ENCODE results near the gene PARVA. TPM values are rescaled to one million over a fixed set of nuclear protein-coding genes. Genes with fewer than 3 reads are reported as not detected.

Gene PARVA
- total and polyA plus RNA-seq, 2 of the 8 experiments (the other 6 are each of a cell fraction or from before 2014, with no cell fraction given) = 3.1 to 13.5 TPM

DNA sequence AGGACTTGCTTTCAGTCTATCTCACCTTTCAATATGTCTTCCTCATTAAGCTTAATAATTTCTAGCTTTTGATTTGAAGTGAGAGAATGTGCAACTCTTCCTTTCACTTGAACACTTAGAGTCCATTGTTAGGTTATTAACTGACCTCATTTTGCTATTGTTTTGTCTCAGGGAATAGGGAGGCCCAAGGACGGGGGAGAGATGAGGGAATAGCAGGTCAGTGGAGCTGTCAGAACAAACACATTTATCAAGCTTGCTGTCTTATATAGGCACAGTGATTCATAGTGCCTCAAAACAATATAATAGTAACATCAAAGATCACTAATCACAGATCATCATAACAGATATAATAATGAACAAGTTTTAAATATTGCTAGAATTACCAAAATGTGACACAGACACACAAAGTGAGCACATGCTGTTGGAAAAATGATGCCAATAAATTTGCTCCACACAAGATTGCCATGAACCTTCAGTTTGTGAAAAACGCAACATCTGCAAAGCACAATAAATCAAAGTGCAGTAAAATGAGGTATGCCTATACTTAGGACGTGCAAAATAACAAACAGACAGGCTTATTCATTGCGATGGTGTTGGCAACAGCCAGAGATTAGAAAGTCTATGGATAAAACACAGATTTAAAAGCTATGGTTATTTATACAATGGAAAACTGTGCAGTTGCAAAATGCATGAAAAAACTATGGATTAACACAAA, 190.5 kb downstream of the PARVA start (continued):
- TF ChIP-seq, protein P1, sequence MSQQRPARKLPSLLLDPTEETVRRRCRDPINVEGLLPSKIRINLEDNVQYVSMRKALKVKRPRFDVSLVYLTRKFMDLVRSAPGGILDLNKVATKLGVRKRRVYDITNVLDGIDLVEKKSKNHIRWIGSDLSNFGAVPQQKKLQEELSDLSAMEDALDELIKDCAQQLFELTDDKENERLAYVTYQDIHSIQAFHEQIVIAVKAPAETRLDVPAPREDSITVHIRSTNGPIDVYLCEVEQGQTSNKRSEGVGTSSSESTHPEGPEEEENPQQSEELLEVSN (IDR thresholded peaks at IDR 0.05) = no peak
- TF ChIP-seq, protein P2, sequence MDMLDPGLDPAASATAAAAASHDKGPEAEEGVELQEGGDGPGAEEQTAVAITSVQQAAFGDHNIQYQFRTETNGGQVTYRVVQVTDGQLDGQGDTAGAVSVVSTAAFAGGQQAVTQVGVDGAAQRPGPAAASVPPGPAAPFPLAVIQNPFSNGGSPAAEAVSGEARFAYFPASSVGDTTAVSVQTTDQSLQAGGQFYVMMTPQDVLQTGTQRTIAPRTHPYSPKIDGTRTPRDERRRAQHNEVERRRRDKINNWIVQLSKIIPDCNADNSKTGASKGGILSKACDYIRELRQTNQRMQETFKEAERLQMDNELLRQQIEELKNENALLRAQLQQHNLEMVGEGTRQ (IDR thresholded peaks at IDR 0.05; ENCODE audit: low read length) = no peak
- TF ChIP-seq SP2 (IDR thresholded peaks at IDR 0.05; ENCODE audit: low read length) = no peak
- no peak for TF ChIP-seq ASH2L (IDR thresholded peaks at IDR 0.05; ENCODE audit: low read length)
- no peak for TF ChIP-seq RXRA (IDR thresholded peaks at IDR 0.05; ENCODE audit: insufficient read depth, low read depth, low read length)

Measured in H1 (cell line).